AG04449 (cell line): Measurements from ENCODE around the gene VAT1L.

Source experiments
- CTCF ChIA-PET: fragments of 350-600 bp; formaldehyde crosslinking; extraction: SDS; loops from one replicate; lab custom pipeline; 2021; ENCODE audit warnings: antibody characterized with exemption; lab: Yijun Ruan, JAX
- POLR2A ChIA-PET: fragments of 400-600, 350-600 bp; formaldehyde crosslinking; extraction: SDS; loops from one replicate; lab custom pipeline; 2020; ENCODE audit warnings: antibody characterized with exemption, inconsistent platforms; lab: Yijun Ruan, JAX
- DNase-seq: peaks from one replicate; pipeline ENCODE4 v3.0.0-alpha.2; 2010; ENCODE audit warnings: low read depth, low spot score
- H3K4me3 ChIP-seq: 2 replicates; pipeline ENCODE4 v1.5.1; 2011; ENCODE audit warnings: low read depth, mild to moderate bottlenecking, control low read depth, low read length
- CTCF ChIP-seq: IDR thresholded peaks from one replicate; pipeline ENCODE4 v1.5.1; 2011; ENCODE audit warnings: mild to moderate bottlenecking, moderate library complexity, low read length, control low read depth, inconsistent platforms; ENCODE audit not compliant: insufficient read depth; ENCODE audit errors: missing control alignments

VAT1L gene

GRCh38 chr16:77790009-77790372 lies 1.6 kb downstream of the VAT1L start:
- POLR2A ChIA-PET = interaction anchor here (1.1 to 1.7 kb wide), 2 partner anchors 44 to 175 kb away, joined by 3 read pairs; no protein-coding TSS in a partner anchor
- no peak for DNase-seq
- peak overlapping the region; percentile 85 for H3K4me3 ChIP-seq

GRCh38 chr16:77790912-77791311 lies 2.5 kb downstream of the VAT1L start:
- DNase-seq = no peak
- ChIA-PET CTCF (interaction anchor here (0.9 to 3.1 kb wide), 6 partner anchors 10 to 179 kb away, joined by 3 to 16 read pairs (median 8); no protein-coding TSS in a partner anchor), POLR2A (no interaction called here)
- no peak for TF ChIP-seq CTCF
- no peak overlapping the region for H3K4me3 ChIP-seq

More at GRCh38 chr16:77790009-77790372, 1.6 kb downstream of the VAT1L start:
- CTCF ChIA-PET = interaction anchor here (0.7 to 3.1 kb wide), 10 partner anchors 9 to 180 kb away, joined by 3 to 16 read pairs (median 4); no protein-coding TSS in a partner anchor
- no peak for TF ChIP-seq CTCF

- ChIA-PET CTCF (interaction anchor here (1.3 kb wide), 1 partner anchor 12 kb away, joined by 6 read pairs; no protein-coding TSS in a partner anchor), POLR2A (no interaction called here)
- DNase-seq = no peak
- TF ChIP-seq CTCF = no peak
- no peak overlapping the region for H3K4me3 ChIP-seq
Observed at GRCh38 chr16:77793417-77793816, 5.1 kb downstream of the VAT1L start.

- POLR2A ChIA-PET = no interaction called here
- CTCF ChIA-PET = interaction anchor here (0.9 kb wide), 1 partner anchor 40 kb away, joined by 3 read pairs; no protein-coding TSS in a partner anchor
- TF ChIP-seq CTCF = no peak
- peak; percentile 29 for DNase-seq
- H3K4me3 ChIP-seq = no peak overlapping the region
Observed at GRCh38 chr16:77794586-77794985, 6.2 kb downstream of the VAT1L start.

- DNase-seq = no peak
- H3K4me3 ChIP-seq = no peak overlapping the region
- POLR2A ChIA-PET = no interaction called here
- TF ChIP-seq CTCF = no peak
- CTCF ChIA-PET = interaction anchor here (2.0 to 2.1 kb wide), 2 partner anchors 11 to 12 kb away, joined by 5 to 10 read pairs; no protein-coding TSS in a partner anchor
Observed at GRCh38 chr16:77801817-77802216, 13.5 kb downstream of the VAT1L start.

- POLR2A ChIA-PET = interaction anchor here (0.7 kb wide), 1 partner anchor 18 kb away, joined by 4 read pairs; no protein-coding TSS in a partner anchor
- CTCF ChIA-PET = interaction anchor here (1.2 kb wide), 1 partner anchor 23 kb away, joined by 3 read pairs; no protein-coding TSS in a partner anchor
- no peak for TF ChIP-seq CTCF
- DNase-seq = no peak
- no peak overlapping the region for H3K4me3 ChIP-seq
Observed at GRCh38 chr16:77805398-77805797, 17.0 kb downstream of the VAT1L start.
